ENCODE measurements around the gene EVPL.
"Not testable (repeated sequence)": the region's sequence is repeated elsewhere in the genome, so short reads cannot be mapped to it uniquely, and the experiment has no call there.

Gene EVPL

DNA sequence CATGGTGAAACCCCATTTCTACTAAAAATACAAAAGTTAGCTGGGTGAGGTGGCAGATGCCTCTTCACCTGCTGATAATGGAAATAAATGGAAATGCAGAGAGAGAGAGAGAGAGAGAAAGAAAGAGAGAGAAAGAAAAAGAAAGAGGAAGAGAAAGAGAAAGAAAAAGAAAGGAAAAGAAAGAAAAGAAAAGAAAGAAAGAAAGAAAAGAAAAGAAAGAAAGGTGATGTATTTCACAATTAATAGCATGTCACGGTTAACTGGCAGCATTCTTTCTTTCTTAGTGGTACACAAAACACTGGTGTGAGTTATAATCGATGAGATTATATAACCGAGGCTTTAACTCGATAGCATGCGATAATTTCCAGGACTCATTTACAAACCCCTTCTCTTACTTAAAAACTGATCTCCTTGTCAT, 51.3 kb downstream of the EVPL start:
- no peak for ATAC-seq (ENCODE audit: insufficient read depth, low read depth)
- H3K4me1 ChIP-seq (ENCODE audit: insufficient read depth, low read length): peaks cover 35% of the 10 kb centered on the region
- no peaks in the 10 kb centered on the region for H3K9me3 ChIP-seq (ENCODE audit: insufficient read depth, low read length, severe bottlenecking)
- H2AFZ ChIP-seq (ENCODE audit: low read depth, low read length): no peak overlapping the region
- H3K4me3 ChIP-seq (ENCODE audit: low read depth in 1 of 2, low read length in 2 of 2): no peak overlapping the region
- no peak overlapping the region for H3K9ac ChIP-seq (ENCODE audit: low read depth, low read length)
- H3K27ac ChIP-seq (ENCODE audit: low read length): no peak overlapping the region
- no peak overlapping the region; the same call in 1 of the 2 replicates for H3K4me2 ChIP-seq (ENCODE audit: insufficient read depth, low read length)
- H3K79me2 ChIP-seq (ENCODE audit: insufficient read depth, low read length): peaks cover 36% of the 10 kb centered on the region
- no peak for TF ChIP-seq EZH2 (IDR thresholded peaks at IDR 0.05; ENCODE audit: borderline replicate concordance, low read depth, low read length, severe bottlenecking)
- TF ChIP-seq, protein P1, sequence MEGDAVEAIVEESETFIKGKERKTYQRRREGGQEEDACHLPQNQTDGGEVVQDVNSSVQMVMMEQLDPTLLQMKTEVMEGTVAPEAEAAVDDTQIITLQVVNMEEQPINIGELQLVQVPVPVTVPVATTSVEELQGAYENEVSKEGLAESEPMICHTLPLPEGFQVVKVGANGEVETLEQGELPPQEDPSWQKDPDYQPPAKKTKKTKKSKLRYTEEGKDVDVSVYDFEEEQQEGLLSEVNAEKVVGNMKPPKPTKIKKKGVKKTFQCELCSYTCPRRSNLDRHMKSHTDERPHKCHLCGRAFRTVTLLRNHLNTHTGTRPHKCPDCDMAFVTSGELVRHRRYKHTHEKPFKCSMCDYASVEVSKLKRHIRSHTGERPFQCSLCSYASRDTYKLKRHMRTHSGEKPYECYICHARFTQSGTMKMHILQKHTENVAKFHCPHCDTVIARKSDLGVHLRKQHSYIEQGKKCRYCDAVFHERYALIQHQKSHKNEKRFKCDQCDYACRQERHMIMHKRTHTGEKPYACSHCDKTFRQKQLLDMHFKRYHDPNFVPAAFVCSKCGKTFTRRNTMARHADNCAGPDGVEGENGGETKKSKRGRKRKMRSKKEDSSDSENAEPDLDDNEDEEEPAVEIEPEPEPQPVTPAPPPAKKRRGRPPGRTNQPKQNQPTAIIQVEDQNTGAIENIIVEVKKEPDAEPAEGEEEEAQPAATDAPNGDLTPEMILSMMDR (IDR thresholded peaks at IDR 0.05; ENCODE audit: borderline replicate concordance, extremely low read depth, low read length, poor library complexity, severe bottlenecking): no peak
- H4K20me1 ChIP-seq (ENCODE audit: insufficient read depth, low read length): no peaks in the 10 kb centered on the region
- H3K36me3 ChIP-seq (ENCODE audit: insufficient read depth, low read length): peaks cover 16% of the 10 kb centered on the region
- no peaks in the 10 kb centered on the region for H3K27me3 ChIP-seq (ENCODE audit: insufficient read depth, low read length, poor library complexity)
- DNase-seq: no peak

- H3K9me3 ChIP-seq (ENCODE audit: insufficient read depth, low read length, severe bottlenecking); ATAC-seq (ENCODE audit: insufficient read depth, low read depth); H4K20me1 ChIP-seq (ENCODE audit: insufficient read depth, low read length); H3K27me3 ChIP-seq (ENCODE audit: insufficient read depth, low read length, poor library complexity); H3K4me2 ChIP-seq (ENCODE audit: insufficient read depth, low read length); H3K27ac ChIP-seq (ENCODE audit: low read length); DNase-seq; H2AFZ ChIP-seq (ENCODE audit: low read depth, low read length); H3K4me3 ChIP-seq (ENCODE audit: low read depth in 1 of 2, low read length in 2 of 2); H3K9ac ChIP-seq (ENCODE audit: low read depth, low read length): not testable (repeated sequence)
- peaks cover 18% of the 10 kb centered on the region for H3K36me3 ChIP-seq (ENCODE audit: insufficient read depth, low read length)
- peaks cover 29% of the 10 kb centered on the region for H3K4me1 ChIP-seq (ENCODE audit: insufficient read depth, low read length)
- peaks cover 33% of the 10 kb centered on the region for H3K79me2 ChIP-seq (ENCODE audit: insufficient read depth, low read length)
These were observed 51.9 kb downstream of the EVPL start for GRCh38 chr17:75975187-75975586.

DNA sequence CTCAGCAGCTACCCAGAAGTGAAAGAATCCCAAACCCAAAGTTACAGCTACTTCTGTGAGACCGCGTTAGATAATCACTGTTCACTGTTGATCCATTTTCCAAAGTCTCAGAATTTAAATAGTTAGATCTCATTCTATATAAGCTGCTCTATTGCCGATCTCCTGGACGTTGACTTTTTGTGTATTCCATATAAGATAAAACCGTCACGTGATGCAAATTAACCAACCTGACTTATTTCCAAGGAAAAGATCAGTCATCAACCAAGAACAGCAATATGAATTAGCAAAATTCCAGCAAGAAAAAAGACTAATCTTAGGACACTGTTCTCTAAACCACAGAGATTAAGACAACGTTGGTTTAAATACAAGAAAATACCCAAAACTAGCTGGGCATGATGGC, 56.5 kb downstream of the EVPL start:
- H3K36me3 ChIP-seq (ENCODE audit: insufficient read depth, low read length): peaks cover 19% of the 10 kb centered on the region
- TF ChIP-seq, protein P1 (IDR thresholded peaks at IDR 0.05; ENCODE audit: borderline replicate concordance, extremely low read depth, low read length, poor library complexity, severe bottlenecking): no peak
- TF ChIP-seq EZH2 (IDR thresholded peaks at IDR 0.05; ENCODE audit: borderline replicate concordance, low read depth, low read length, severe bottlenecking): no peak
- no peak overlapping the region for H3K4me2 ChIP-seq (ENCODE audit: insufficient read depth, low read length)
- no peaks in the 10 kb centered on the region for H3K27me3 ChIP-seq (ENCODE audit: insufficient read depth, low read length, poor library complexity)
- no peak overlapping the region for H3K9ac ChIP-seq (ENCODE audit: low read depth, low read length)
- H3K9me3 ChIP-seq (ENCODE audit: insufficient read depth, low read length, severe bottlenecking): no peaks in the 10 kb centered on the region
- no peaks in the 10 kb centered on the region for H3K4me1 ChIP-seq (ENCODE audit: insufficient read depth, low read length)
- no peak overlapping the region for H2AFZ ChIP-seq (ENCODE audit: low read depth, low read length)
- H4K20me1 ChIP-seq (ENCODE audit: insufficient read depth, low read length): no peaks in the 10 kb centered on the region
- no peak overlapping the region for H3K4me3 ChIP-seq (ENCODE audit: low read depth in 1 of 2, low read length in 2 of 2)
- ATAC-seq (ENCODE audit: insufficient read depth, low read depth) (no peak), DNase-seq (no peak)
- peaks cover 11% of the 10 kb centered on the region; the same call in 1 of the 2 replicates for H3K79me2 ChIP-seq (ENCODE audit: insufficient read depth, low read length)
- no peak overlapping the region for H3K27ac ChIP-seq (ENCODE audit: low read length)

DNA sequence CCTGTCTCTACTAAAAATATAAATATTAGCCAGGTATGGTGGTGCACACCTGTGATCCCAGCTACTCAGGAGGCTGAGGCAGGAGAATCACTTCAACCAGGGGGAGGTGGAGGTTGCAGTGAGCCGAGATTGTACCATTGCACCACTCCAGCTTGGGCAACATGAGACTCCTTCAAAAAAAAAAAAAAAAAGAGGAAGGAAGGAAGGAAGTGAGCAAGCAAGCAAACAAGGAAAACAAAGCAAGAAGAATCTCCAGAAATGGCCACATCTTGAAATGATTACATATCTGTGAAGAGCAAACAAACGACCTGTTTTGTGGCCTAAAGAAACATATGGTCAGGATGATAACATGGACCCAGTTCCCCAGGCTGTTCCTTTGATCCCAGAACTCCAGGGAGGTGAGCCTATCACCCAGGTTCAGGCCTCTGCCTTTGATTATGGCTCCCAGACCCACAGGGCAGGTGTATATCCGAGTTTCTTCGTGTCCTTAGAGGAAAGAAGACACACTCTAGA, 57.0 kb downstream of the EVPL start:
- DNase-seq (no peak), ATAC-seq (ENCODE audit: insufficient read depth, low read depth) (no peak)
- Histone ChIP-seq H3K4me1 (ENCODE audit: insufficient read depth, low read length) (no peaks in the 10 kb centered on the region), H3K9ac (ENCODE audit: low read depth, low read length) (no peak overlapping the region), H2AFZ (ENCODE audit: low read depth, low read length) (no peak overlapping the region), H3K27ac (ENCODE audit: low read length) (no peak overlapping the region), H3K4me3 (ENCODE audit: low read depth in 1 of 2, low read length in 2 of 2) (no peak overlapping the region), H3K4me2 (ENCODE audit: insufficient read depth, low read length) (no peak overlapping the region), H3K9me3 (ENCODE audit: insufficient read depth, low read length, severe bottlenecking) (no peaks in the 10 kb centered on the region), H3K79me2 (ENCODE audit: insufficient read depth, low read length) (peaks cover 7% of the 10 kb centered on the region; the same call in 1 of the 2 replicates), H3K36me3 (ENCODE audit: insufficient read depth, low read length) (peaks cover 19% of the 10 kb centered on the region), H4K20me1 (ENCODE audit: insufficient read depth, low read length) (no peaks in the 10 kb centered on the region), H3K27me3 (ENCODE audit: insufficient read depth, low read length, poor library complexity) (no peaks in the 10 kb centered on the region)
- TF ChIP-seq EZH2 (IDR thresholded peaks at IDR 0.05; ENCODE audit: borderline replicate concordance, low read depth, low read length, severe bottlenecking): no peak
- TF ChIP-seq, protein P1 (IDR thresholded peaks at IDR 0.05; ENCODE audit: borderline replicate concordance, extremely low read depth, low read length, poor library complexity, severe bottlenecking): no peak

GRCh38 chr17:75969044-75969443, 58.1 kb downstream of the EVPL start:
- peaks cover 19% of the 10 kb centered on the region for H3K36me3 ChIP-seq (ENCODE audit: insufficient read depth, low read length)

More at GRCh38 chr17:75969044-75969443, 58.1 kb downstream of the EVPL start:
- H2AFZ ChIP-seq (ENCODE audit: low read depth, low read length); H3K79me2 ChIP-seq (ENCODE audit: insufficient read depth, low read length); H3K27me3 ChIP-seq (ENCODE audit: insufficient read depth, low read length, poor library complexity); H4K20me1 ChIP-seq (ENCODE audit: insufficient read depth, low read length); ATAC-seq (ENCODE audit: insufficient read depth, low read depth); H3K4me1 ChIP-seq (ENCODE audit: insufficient read depth, low read length); H3K4me3 ChIP-seq (ENCODE audit: low read depth in 1 of 2, low read length in 2 of 2); H3K9me3 ChIP-seq (ENCODE audit: insufficient read depth, low read length, severe bottlenecking); DNase-seq; H3K4me2 ChIP-seq (ENCODE audit: insufficient read depth, low read length); H3K27ac ChIP-seq (ENCODE audit: low read length); H3K9ac ChIP-seq (ENCODE audit: low read depth, low read length): not testable (repeated sequence)

Data from DND-41 (cell line).